BJ (cell line): Measurements from ENCODE around the gene SIX5. TPM values are rescaled to one million over a fixed set of nuclear protein-coding genes. Genes with fewer than 3 reads are reported as not detected.
A peak's percentile ranks its signal among the peaks of the same experiment; 100 is the strongest.

Experiments used
- CTCF ChIA-PET: fragments of 350-600 bp; formaldehyde crosslinking; extraction: SDS; loops from one replicate; lab custom pipeline; 2021; ENCODE audit warnings: antibody characterized with exemption, inconsistent platforms; lab: Yijun Ruan, JAX
- POLR2A ChIA-PET: fragments of 300-600 bp; sonication (Branson Sonifier 250); formaldehyde crosslinking; extraction: SDS; loops from one replicate; lab custom pipeline; 2021; ENCODE audit warnings: antibody characterized with exemption; lab: Charles Lee
- DNase-seq: peaks from one replicate; pipeline ENCODE4 v3.0.0-alpha.2; 2011; ENCODE audit warnings: low read depth
- H3K27me3 ChIP-seq: 2 replicates; pipeline ENCODE4 v1.6.0; 2011; ENCODE audit warnings: low read length; ENCODE audit not compliant: control insufficient read depth, insufficient read depth
- H3K36me3 ChIP-seq: 2 replicates; pipeline ENCODE4 v1.5.1; 2011; ENCODE audit warnings: low read length; ENCODE audit not compliant: control insufficient read depth, insufficient read depth
- H3K4me3 ChIP-seq: 2 replicates; pipeline ENCODE4 v1.5.1; 2011; ENCODE audit warnings: low read depth, mild to moderate bottlenecking, control low read depth, low read length
- CTCF ChIP-seq: IDR thresholded peaks from 2 replicates; pipeline ENCODE4 v1.5.1; 2011; ENCODE audit warnings: low read depth, mild to moderate bottlenecking, control low read depth, inconsistent platforms, low read length, moderate library complexity; ENCODE audit not compliant: insufficient read depth
- polyA plus RNA-seq: library from polyadenylated mRNA; depleted of rRNA; stranded (reverse); fragments of >200 nt; gene quantifications from 2 replicates; pipeline ENCODE4 v1.2.3, GENCODE V29; 2011

The SIX5 gene
- polyA plus RNA-seq, 1 experiment: 12.5 TPM

GRCh38 chr19:45767410-45767880 is 1.6 kb downstream of the SIX5 start:
- peak overlapping the region; percentile 92 for H3K4me3 ChIP-seq
- peak; percentile 43 for DNase-seq
- POLR2A ChIA-PET: interaction anchor here (0.6 to 0.7 kb wide), 2 partner anchors 28 to 43 kb away, joined by 3 to 4 read pairs; no protein-coding TSS in a partner anchor
- CTCF ChIA-PET: interaction anchor here (0.7 to 7.7 kb wide), 8 partner anchors 9 to 89 kb away, joined by 3 to 154 read pairs (median 6); partner anchors contain the start of gene QPCTL
- H3K36me3 ChIP-seq: peaks cover 16% of the 10 kb centered on the region
- no peak for TF ChIP-seq CTCF
- H3K27me3 ChIP-seq: no peaks in the 10 kb centered on the region

GRCh38 chr19:45766869-45767346 is 2.1 kb downstream of the SIX5 start:
- DNase-seq: no peak
- ChIA-PET CTCF (interaction anchor here (0.7 to 7.7 kb wide), 8 partner anchors 10 to 89 kb away, joined by 3 to 154 read pairs (median 6); partner anchors contain the start of gene QPCTL), POLR2A (interaction anchor here (0.6 to 0.7 kb wide), 2 partner anchors 27 to 43 kb away, joined by 3 to 4 read pairs; no protein-coding TSS in a partner anchor)
- Histone ChIP-seq H3K4me3 (peak overlapping the region; percentile 92), H3K27me3 (no peaks in the 10 kb centered on the region), H3K36me3 (peaks cover 12% of the 10 kb centered on the region)
- TF ChIP-seq CTCF: no peak

GRCh38 chr19:45766296-45766868 is 2.7 kb downstream of the SIX5 start:
- ChIA-PET CTCF (interaction anchor here (0.7 to 7.7 kb wide), 7 partner anchors 10 to 88 kb away, joined by 3 to 154 read pairs (median 7); partner anchors contain the start of gene QPCTL), POLR2A (no interaction called here)
- TF ChIP-seq CTCF: no peak
- peaks cover 7% of the 10 kb centered on the region for H3K36me3 ChIP-seq
- H3K4me3 ChIP-seq: peak overlapping the region; percentile 92
- no peaks in the 10 kb centered on the region for H3K27me3 ChIP-seq
- no peak for DNase-seq

GRCh38 chr19:45765702-45766295 is 3.3 kb downstream of the SIX5 start:
- peaks cover 2% of the 10 kb centered on the region for H3K36me3 ChIP-seq
- DNase-seq: no peak
- no peaks in the 10 kb centered on the region for H3K27me3 ChIP-seq
- TF ChIP-seq CTCF: no peak
- ChIA-PET POLR2A (no interaction called here), CTCF (no interaction called here)
- H3K4me3 ChIP-seq: no peak overlapping the region
